GM12872 (cell line): Measurements from ENCODE around the gene LRRC73.

Experiments
- TF ChIP-seq, protein P1 (sequence below): IDR thresholded peaks from 3 replicates; pipeline ENCODE4 v1.5.1; 2011; ENCODE audit warnings: low read depth, mild to moderate bottlenecking, low read length, moderate library complexity; ENCODE audit not compliant: insufficient read depth

LRRC73 gene

DNA sequence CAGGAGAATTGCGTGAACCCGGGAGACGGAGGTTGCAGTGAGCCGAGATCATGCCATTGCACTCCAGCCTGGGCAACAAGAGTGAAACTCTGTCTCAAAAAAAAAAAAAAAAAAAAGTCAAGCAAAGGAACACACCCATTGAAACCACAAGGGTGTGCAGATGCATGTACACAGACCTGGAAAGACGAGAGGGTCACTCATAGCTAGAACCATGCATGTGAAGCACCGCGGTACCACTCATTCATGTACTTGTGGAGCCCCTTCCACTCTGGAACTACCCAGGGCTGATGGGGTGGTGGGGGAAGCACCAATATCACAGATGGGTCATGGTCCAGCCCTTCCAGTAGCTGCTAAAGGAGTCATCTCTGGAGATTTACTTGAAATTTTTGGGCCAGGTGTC is 40.2 kb downstream of the LRRC73 start:
- TF ChIP-seq, protein P1, sequence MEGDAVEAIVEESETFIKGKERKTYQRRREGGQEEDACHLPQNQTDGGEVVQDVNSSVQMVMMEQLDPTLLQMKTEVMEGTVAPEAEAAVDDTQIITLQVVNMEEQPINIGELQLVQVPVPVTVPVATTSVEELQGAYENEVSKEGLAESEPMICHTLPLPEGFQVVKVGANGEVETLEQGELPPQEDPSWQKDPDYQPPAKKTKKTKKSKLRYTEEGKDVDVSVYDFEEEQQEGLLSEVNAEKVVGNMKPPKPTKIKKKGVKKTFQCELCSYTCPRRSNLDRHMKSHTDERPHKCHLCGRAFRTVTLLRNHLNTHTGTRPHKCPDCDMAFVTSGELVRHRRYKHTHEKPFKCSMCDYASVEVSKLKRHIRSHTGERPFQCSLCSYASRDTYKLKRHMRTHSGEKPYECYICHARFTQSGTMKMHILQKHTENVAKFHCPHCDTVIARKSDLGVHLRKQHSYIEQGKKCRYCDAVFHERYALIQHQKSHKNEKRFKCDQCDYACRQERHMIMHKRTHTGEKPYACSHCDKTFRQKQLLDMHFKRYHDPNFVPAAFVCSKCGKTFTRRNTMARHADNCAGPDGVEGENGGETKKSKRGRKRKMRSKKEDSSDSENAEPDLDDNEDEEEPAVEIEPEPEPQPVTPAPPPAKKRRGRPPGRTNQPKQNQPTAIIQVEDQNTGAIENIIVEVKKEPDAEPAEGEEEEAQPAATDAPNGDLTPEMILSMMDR: no peak

DNA sequence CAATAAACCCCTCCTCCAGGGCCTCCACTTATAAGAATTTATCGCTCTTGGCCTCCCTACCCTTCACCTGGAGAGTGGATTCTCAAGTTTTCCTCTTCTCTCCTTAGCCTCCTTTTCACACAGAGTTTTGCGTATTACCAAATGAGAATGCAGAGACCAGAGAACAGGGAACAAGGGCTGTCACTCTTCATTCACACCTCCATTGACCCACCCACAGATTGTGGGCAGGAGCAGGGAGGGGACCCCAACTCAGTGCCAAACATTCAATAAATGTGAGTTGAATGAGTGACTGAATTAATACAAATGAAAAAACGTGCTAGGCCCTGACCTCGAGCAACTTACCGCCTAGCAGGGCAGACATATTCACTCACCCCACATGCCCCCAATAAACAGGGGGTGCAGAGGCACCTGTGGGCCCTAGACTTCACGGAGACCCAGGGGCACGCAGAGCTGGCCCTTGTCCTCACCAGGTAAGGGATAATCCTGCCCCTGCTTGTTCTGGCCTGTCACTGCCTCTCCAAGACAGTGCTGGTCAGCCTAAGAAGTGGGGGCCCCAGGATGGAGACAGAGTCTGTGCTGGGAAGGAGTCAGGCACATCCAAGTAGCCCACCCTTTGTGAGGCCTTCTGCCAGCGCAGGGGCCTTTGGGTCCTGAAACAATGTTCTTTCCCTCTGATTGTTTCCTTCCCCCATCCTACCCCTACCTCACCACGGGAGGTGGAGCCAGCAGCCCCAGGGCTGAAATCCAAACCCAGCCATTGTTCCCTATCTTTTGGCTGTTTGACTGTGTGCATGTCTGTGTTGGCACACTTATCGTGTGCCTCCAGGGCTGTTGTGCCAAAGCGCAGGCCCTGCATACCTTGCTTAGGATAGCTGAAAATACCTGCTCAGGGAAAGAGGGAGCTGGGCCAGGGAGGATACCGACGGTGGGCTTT is 41.1 kb downstream of the LRRC73 start:
- TF ChIP-seq, protein P1: no peak

DNA sequence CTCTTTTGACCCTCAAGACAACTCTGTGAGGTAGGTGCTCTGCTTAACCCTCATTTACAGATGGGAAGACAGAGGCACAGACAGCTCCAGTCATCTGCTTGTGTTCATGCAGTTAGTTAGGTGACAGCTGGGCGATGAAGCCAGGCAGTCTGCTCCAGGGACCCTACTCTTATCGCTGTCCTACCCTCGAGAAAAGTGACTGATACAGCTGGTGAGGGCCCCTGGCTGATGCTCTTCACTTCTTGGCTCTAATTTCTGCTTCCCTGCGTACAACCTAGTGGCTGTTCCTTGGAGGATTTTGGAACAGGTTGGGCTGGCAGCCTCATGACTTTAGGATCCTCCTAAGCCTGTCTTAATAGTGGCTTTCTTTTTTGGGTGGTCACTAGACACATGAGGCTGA is 41.9 kb downstream of the LRRC73 start:
- TF ChIP-seq, protein P1: no peak

DNA sequence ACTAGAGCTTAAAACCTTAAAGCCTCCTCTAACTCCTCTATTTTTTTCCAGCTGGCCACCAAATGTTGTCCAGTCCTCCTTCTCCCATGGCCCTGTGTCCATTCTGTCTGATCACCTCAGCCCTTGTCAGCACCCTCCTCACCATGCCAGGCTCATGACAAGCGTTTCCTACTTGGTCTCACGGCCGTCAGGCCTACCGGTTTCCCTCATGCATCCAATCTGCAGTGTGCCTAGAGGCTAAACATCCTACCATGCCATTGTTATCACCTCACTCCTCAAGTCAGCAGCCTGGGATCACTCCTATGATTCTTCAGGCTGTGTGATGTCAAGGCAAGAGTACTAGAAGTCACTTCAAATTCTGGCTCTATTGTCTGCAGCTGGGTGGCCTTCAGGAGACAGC is 42.4 kb downstream of the LRRC73 start:
- TF ChIP-seq, protein P1: no peak

DNA sequence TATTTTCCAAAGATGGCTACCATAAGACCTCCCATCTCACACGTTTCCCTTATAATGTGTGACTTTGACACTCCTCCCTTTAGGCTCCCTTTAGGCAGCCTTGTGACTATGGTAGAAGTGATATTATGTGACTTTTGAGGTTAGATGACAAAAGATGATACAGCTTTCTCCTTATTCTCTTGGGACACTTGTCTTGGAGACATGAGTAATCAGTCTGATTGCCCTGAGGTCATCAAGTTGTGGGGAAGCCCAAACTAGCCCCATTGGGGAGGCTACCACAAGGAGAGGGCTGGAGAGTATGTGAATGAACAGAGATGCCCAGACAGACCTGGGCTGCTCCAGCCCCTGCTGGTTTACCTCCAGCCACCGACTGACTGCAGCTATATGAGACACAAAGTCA is 44.2 kb downstream of the LRRC73 start:
- TF ChIP-seq, protein P1: no peak

DNA sequence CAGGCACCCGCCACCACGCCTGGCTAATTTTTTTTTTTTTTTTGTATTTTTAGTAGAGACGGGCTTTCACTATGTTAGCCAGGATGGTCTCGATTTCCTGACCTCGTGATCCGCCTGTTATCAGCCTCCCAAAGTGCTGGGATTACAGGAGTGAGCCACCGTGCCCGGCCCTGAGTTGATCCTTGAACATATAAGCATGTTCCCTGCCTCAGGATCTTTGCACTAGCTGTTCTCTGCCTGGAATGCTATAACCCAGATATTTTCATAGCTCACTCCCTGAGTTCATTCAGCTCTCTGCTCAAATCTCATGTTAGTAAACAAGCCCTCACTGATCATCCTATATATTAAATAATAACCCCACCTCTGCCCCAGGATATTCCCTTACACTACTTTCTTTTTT is 45.8 kb downstream of the LRRC73 start:
- TF ChIP-seq, protein P1: no peak

DNA sequence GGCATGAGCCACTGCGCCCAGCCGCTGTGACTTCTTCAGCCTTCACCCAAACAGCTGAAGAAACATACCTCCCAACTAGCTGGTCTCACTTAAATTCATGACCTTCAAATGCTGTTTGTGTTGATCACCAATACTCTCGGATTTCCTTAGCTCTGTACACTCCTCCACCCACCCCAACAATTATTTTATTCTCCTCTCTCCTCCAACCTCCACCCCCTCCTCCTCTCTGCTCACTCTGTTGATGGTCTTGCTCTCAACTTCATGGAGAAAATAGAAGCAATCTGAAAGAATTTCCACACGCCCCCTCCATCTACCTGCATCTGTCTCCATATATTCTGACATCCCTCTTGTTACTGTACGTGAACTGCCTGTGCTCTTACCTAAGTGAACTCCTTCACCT is 48.2 kb downstream of the LRRC73 start:
- TF ChIP-seq, protein P1: no peak
